ENCODE results near the gene U2SURP. TPM values are rescaled to one million over a fixed set of nuclear protein-coding genes. Genes with fewer than 3 reads are reported as not detected.

The U2SURP gene
- total RNA-seq, 1 experiment from 2014 or later: 168 TPM

DNA sequence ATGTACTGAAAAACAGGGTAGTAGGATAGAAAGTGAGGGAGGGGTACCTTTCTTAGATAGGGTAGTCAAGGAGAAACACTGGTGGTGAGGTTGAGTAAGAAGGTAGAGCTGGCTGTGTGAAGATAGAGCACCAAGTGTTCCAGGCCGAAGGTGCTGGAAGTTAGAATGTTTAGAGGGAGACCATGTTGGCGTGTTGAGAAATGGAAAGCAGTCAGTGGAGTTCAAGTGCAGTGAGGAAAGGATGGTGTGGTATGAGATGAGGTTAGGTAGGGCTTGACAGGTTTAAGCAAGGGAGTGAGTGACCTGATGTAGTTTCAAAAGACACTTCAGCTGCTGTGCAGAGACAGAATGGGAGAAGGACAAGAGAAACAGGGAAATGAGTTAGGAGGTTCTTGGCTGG lies 64.0 kb downstream of the U2SURP start:
- Histone ChIP-seq H4K8ac (replicated peaks; ENCODE audit: insufficient read length, low read depth, low read length) (no peak overlapping the region), H3K9ac (ENCODE audit: extremely low read depth, insufficient read length, low read length) (no peak overlapping the region), H4K5ac (ENCODE audit: insufficient read length, low read depth, low read length) (no peak overlapping the region), H3K23me2 (ENCODE audit: insufficient read length, low read depth, low read length, poor library complexity, severe bottlenecking) (no peaks in the 10 kb centered on the region), H3K27ac (ENCODE audit: insufficient read length, low read depth, low read length) (no peak overlapping the region), H2BK12ac (ENCODE audit: insufficient read length, low read depth, low read length) (no peak overlapping the region), H3K79me2 (ENCODE audit: insufficient read depth, low read length) (no peaks in the 10 kb centered on the region), H3K27me3 (ENCODE audit: insufficient read depth, low read length) (no peaks in the 10 kb centered on the region), H3K9me3 (ENCODE audit: control insufficient read depth, low read depth, low read length) (no peaks in the 10 kb centered on the region), H2BK20ac (ENCODE audit: low read depth, low read length, poor library complexity, severe bottlenecking) (no peak overlapping the region), H3K4ac (ENCODE audit: low read depth, low read length) (no peak overlapping the region), H3K18ac (ENCODE audit: insufficient read length, low read depth, low read length) (no peak overlapping the region), H2AFZ (ENCODE audit: low read length) (no peak overlapping the region), H3K56ac (ENCODE audit: insufficient read length, low read depth, low read length) (no peak overlapping the region), H2BK120ac (ENCODE audit: low read depth, low read length, poor library complexity, severe bottlenecking) (no peak overlapping the region), H2BK5ac (ENCODE audit: insufficient read length, low read length) (no peak overlapping the region), H2BK15ac (ENCODE audit: low read depth, low read length) (no peak overlapping the region), H2AK5ac (ENCODE audit: insufficient read length, low read length) (no peak overlapping the region), H3K79me1 (ENCODE audit: insufficient read depth, low read depth, low read length, poor library complexity, severe bottlenecking) (no peaks in the 10 kb centered on the region), H3K4me2 (ENCODE audit: insufficient read depth, insufficient read length, low read length) (no peak overlapping the region), H4K20me1 (ENCODE audit: control insufficient read depth, insufficient read depth, insufficient read length) (no peaks in the 10 kb centered on the region), H3T11ph (ENCODE audit: low read length) (no peak overlapping the region), H3K14ac (ENCODE audit: insufficient read depth, low read length) (no peak overlapping the region), H4K91ac (ENCODE audit: insufficient read length, low read depth, low read length) (no peak overlapping the region), H3K4me1 (ENCODE audit: insufficient read depth, low read length) (peaks cover 5% of the 10 kb centered on the region; the same call in 1 of the 2 replicates), H3K23ac (ENCODE audit: insufficient read length, low read depth, low read length) (no peak overlapping the region)
- no peak overlapping the region for H3K27ac Mint-ChIP-seq
- TF ChIP-seq, protein P1, sequence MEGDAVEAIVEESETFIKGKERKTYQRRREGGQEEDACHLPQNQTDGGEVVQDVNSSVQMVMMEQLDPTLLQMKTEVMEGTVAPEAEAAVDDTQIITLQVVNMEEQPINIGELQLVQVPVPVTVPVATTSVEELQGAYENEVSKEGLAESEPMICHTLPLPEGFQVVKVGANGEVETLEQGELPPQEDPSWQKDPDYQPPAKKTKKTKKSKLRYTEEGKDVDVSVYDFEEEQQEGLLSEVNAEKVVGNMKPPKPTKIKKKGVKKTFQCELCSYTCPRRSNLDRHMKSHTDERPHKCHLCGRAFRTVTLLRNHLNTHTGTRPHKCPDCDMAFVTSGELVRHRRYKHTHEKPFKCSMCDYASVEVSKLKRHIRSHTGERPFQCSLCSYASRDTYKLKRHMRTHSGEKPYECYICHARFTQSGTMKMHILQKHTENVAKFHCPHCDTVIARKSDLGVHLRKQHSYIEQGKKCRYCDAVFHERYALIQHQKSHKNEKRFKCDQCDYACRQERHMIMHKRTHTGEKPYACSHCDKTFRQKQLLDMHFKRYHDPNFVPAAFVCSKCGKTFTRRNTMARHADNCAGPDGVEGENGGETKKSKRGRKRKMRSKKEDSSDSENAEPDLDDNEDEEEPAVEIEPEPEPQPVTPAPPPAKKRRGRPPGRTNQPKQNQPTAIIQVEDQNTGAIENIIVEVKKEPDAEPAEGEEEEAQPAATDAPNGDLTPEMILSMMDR (conservative IDR thresholded peaks at IDR 0.05): no peak
- H3K36me3 Mint-ChIP-seq (ENCODE audit: insufficient read depth in 1 of 3, low read depth in 3 of 3): peaks cover 0 to 8% (median 1%) of the 10 kb centered on the region in 3 experiments; a peak in 4 of 7 replicates
- no peak overlapping the region for H3K4me3 Mint-ChIP-seq
- peaks cover 5 to 12% of the 10 kb centered on the region in 2 experiments for H3K4me1 Mint-ChIP-seq
- DNase-seq: no peak
- H3K27me3 Mint-ChIP-seq (ENCODE audit: low read depth): no peaks in the 10 kb centered on the region
- WGBS (ENCODE audit: extremely low coverage, insufficient read length, low lambda C conversion rate): no CpG with 5 or more reads among the region's 2 CpGs
- no peaks in the 10 kb centered on the region for H3K9me3 Mint-ChIP-seq

All from H9 (cell line).